Activated gamma-delta T cell treated with anti-CD3 and anti-CD28 coated beads, Interleukin-2, amount 50 U/mL, for 16 hours (primary cell): ENCODE data around the gene PSKH1.

Source experiments
- DNase-seq: peaks from one replicate; pipeline ENCODE4 v3.0.0-alpha.2; 2020; ENCODE audit warnings: low read depth

Gene PSKH1

GRCh38 chr16:67941469-67942199, 48.6 kb downstream of the PSKH1 start:
- DNase-seq, result no peak

- DNase-seq, result no peak
These were observed 49.1 kb downstream of the PSKH1 start for GRCh38 chr16:67942200-67942509.

- DNase-seq, result no peak
These were observed 49.6 kb downstream of the PSKH1 start for GRCh38 chr16:67942510-67943255.

- no peak for DNase-seq
These were observed 50.2 kb downstream of the PSKH1 start for GRCh38 chr16:67943256-67943618.

GRCh38 chr16:67943619-67944504, 50.8 kb downstream of the PSKH1 start, which contains the start of gene LCAT:
TSS of gene LCAT (minus strand) at chr16:67944120. CDS start at chr16:67944101, 19 bp downstream.
- DNase-seq, result no peak

GRCh38 chr16:67944690-67945391, 51.8 kb downstream of the PSKH1 start:
- no peak for DNase-seq

GRCh38 chr16:67945392-67945933, 52.4 kb downstream of the PSKH1 start:
- DNase-seq, result no peak

- no peak for DNase-seq
These were observed 53.1 kb downstream of the PSKH1 start for GRCh38 chr16:67946128-67946569.

- no peak for DNase-seq
These were observed 54.0 kb downstream of the PSKH1 start for GRCh38 chr16:67946966-67947558.

- no peak for DNase-seq
These were observed 55.0 kb downstream of the PSKH1 start for GRCh38 chr16:67948015-67948414.

GRCh38 chr16:67949645-67950044, 56.6 kb downstream of the PSKH1 start:
- no peak for DNase-seq

- DNase-seq, result no peak
These were observed 57.3 kb downstream of the PSKH1 start for GRCh38 chr16:67950335-67950843.

GRCh38 chr16:67951485-67951884, 58.4 kb downstream of the PSKH1 start:
- no peak for DNase-seq

- DNase-seq, result no peak
These were observed 60.8 kb downstream of the PSKH1 start for GRCh38 chr16:67953641-67954375.

- DNase-seq, result no peak
These were observed 61.6 kb downstream of the PSKH1 start for GRCh38 chr16:67954421-67955196.

GRCh38 chr16:67957622-67958021, 64.6 kb downstream of the PSKH1 start:
- DNase-seq, result no peak

GRCh38 chr16:67959536-67960329, 66.7 kb downstream of the PSKH1 start:
- no peak for DNase-seq

- DNase-seq, result no peak
These were observed 68.5 kb downstream of the PSKH1 start for GRCh38 chr16:67961551-67961957.

GRCh38 chr16:67962135-67962534, 69.1 kb downstream of the PSKH1 start:
- DNase-seq, result no peak
